HG02885 (cell line): ENCODE data around the gene ABCB8.
A peak's percentile ranks its signal among the peaks of the same experiment; 100 is the strongest.
"Not testable (repeated sequence)": the region's sequence is repeated elsewhere in the genome, so short reads cannot be mapped to it uniquely, and the experiment has no call there.

Experiments used
- ATAC-seq: cut with Tn5 transposase; IDR thresholded peaks from one replicate; pipeline ENCODE4 v1.9.1; 2021; ENCODE audit warnings: mild to moderate bottlenecking; ENCODE audit not compliant: unreplicated experiment, poor library complexity

The ABCB8 gene

DNA sequence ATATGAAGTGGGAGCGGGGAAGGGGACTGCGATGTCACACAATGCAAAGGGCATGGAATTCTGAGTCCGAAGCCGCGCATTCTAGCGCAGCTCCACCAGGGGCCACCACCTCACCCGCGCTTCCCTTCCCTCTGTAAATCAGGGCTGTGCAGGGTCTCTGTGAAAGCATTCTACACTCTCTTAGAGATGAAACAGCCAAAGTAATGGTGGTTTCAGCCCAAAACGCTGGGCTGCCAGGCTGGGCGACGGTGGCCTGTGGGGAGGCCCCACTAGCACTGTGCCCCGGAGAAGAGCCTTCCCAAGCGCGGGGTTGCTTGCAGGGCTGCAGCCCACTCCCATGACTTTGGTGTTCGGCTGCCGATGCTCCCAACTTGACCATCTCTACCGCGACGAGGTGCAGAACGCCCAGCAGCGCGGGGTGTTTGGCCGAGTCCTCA lies 15.3 kb upstream of the ABCB8 start:
- no peak for ATAC-seq

DNA sequence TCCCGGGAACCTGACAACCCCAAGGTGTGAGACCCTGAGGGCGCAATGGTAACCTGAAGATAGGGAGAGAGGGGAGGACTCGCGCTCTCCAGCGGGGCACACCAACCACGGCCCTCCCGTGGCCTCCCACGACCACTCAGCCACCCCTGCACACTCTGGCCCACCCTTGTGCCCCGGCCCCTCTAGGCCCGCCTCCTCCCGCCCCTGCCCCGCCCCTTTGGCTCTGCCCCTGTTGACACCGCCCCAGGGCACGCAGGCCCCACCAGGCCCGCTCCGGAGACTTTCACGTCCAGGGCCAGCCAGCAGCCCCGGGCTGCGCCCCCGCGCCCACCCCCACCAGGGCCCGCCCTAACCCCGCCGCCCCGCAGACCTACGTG lies 14.9 kb upstream of the ABCB8 start:
- no peak for ATAC-seq

DNA sequence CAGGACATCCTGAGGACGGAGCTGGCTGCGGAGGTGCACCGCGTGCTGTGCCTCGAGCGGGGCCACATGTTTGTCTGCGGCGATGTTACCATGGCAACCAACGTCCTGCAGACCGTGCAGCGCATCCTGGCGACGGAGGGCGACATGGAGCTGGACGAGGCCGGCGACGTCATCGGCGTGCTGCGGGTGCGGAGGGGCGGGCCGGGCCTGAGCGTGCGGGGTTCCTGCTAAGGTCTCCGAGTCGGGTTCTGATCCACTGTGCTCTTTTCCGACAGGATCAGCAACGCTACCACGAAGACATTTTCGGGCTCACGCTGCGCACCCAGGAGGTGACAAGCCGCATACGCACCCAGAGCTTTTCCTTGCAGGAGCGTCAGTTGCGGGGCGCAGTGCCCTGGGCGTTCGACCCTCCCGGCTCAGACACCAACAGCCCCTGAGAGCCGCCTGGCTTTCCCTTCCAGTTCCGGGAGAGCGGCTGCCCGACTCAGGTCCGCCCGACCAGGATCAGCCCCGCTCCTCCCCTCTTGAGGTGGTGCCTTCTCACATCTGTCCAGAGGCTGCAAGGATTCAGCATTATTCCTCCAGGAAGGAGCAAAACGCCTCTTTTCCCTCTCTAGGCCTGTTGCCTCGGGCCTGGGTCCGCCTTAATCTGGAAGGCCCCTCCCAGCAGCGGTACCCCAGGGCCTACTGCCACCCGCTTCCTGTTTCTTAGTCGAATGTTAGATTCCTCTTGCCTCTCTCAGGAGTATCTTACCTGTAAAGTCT lies 14.3 kb upstream of the ABCB8 start:
- ATAC-seq = no peak

DNA sequence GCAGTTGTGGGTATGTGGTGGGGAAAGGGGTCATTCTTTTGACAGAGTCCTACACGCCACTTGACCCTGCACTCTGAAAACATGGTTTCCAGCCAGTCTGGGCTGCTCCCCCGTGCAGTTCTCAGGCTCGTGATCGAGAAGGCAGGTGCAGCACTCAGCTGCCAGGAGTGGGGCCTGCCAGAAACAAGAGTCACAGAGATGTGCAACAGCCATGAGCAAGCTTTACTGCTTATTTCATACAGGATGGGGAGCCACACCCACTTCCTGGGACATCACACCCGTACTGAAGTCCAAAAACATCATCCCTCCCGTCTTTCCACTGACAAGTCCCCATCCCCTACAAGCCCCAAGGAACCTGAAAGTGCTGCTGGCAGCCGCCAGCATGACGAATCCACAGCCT lies 13.3 kb upstream of the ABCB8 start:
- no peak for ATAC-seq

DNA sequence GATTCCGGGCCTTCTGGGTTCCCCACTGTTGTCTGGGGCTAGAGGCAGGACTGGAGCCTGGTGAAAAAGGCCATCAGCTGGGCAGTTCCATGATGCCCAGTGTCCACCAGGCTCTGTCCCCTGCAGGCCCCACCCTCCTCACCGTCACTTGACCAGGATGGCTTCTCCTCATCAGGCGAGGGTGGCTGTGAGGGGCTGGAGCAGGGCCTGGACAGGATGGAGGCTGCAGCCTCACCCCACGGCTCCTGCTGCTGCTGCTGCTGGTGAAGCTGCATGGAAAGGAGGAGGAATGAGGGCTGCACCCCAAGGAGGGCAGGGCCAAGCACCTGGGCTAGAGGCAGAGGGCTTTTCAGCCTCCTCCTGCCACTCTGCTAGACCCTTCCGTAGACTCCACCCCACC lies 12.3 kb upstream of the ABCB8 start:
- ATAC-seq = no peak

DNA sequence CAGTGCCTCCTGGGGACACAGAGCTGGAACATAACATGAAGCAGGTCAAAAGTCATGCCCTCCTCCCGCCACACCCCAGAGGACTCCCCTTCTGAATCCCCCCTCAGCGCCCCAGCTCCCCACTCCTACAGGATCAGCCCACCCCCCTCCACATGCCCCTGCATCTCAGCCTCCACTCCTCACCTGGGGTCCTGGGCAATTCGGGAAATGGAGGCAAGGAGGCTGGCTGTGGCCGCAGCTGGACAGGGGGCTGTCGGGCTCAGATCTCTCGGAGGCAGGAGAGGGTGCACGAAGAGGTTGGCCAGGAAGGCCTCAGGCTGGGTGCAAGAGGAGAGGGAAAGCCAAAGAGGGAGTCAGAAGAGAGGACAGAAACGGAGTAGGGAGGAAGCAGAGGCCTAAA lies 11.7 kb upstream of the ABCB8 start:
- no peak for ATAC-seq

DNA sequence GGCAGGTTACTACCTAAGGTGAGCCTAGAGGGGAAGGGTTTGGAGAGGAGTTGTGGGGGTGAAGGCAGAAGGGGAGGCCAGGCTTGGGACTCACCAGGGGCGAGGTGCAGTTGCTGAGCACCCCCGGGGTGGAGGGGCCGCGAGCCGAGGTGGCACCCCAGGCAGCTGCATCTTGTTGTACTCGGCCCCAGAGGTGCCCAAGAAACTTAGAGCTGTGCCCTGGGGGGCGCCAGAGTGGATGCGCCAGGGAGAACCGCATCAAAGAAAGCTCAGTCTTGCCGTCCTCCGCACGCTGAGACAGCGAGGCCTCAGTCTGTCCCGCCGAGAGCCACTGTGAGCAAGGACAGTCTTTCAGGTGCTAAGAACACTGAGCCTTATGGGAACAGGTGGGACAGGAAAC lies 11.3 kb upstream of the ABCB8 start:
- no peak for ATAC-seq

DNA sequence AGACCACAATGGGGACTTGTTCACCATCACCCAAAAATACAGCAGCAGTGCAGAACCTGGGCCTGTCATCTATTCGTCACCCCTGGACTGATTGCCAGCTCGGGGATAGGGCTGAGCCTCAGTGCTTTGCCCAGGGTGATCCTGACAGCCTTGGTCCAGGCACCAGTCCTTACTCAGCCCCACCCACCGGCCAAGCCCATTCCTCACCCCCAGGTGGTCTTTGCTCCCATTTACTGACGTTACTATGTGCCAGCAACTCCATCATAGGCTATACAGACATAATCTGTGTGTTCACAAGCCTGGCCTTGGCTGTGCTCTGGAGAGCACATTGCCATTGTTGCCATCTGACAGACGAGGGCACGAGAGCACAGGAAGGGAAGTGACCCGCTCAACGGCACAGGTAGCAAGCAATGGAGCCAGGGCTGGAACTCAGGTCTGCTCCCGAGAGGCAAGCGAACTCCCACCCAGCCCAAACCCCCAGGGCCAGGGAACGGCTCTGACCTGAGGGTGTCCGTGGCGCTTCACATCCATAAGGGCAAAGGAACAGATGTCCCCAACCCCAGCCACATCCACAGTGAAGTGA lies 10.8 kb upstream of the ABCB8 start:
- ATAC-seq = no peak

DNA sequence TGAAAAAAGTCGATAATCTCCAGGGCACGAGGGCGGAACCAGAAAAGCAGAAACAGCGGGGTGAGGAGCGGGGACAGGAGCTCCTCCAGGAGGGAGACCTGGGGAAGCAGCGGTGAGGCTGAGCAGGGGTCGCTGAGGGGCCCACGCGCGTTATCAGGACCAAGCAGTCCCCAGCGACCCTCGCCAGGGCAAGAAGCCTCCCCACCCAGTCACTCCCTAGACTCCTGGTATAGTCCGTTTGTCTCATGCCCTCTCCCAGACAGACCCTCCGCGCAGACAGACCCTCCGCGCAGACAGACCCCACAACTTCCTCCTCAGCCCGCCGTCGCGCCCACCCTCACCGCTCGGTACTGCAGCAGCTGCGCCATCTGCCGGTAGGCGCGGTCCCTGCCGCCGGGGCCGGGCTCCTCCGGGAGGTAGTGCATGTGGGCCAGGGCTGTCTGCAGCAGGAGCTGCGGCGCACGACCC lies 10.3 kb upstream of the ABCB8 start:
- ATAC-seq = peak; percentile 68

DNA sequence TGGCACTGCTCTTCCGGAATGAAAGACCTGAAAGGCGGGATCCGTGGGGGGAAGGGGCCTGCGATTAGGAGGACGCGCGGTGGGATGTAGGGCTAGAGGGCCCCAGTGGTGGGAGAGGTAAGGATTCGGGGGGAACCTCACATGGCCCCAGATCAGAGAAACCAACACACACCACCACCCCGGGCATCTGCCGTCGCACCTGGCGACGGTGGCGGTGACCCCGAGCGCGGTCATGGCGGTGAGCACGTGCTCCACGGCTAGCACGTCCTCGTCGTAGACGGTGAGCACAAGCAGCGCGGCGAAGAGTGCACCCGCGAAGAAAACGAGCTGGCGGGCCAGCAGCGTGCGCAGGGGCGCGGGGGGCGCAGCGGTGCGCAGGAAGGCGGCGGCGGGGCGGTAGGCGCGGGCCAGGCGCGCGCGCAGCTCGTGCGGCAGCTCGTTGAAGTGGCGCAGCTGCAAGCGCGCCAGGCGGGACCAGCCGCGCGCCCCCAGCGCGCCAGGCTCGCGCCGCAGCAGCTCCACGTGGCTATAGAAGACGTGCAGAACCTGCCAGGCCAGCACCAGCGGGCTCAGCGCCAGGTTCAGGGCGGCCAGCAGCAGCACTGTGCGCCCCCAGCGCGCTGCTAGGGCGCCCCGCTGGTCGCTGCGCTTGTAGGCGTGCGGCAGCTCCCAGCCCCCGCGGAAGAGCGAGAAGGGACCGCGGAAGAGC lies 9.7 kb upstream of the ABCB8 start:
- no peak for ATAC-seq

DNA sequence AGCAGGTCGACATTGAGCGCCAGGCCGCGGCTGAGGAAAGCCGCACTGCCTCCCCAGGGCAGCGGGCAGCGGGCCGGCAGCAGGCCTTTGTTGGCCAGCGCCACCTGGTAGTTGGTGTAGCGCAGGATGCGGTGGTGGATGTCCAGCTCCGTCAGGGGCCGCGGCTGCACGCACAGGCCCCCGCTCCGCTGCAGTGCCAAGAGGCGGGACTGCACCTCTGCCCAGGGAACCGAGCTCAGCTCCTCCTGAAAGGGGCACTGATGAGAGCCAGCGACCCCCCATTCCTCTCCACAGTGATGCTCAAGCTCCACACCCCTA lies 9.2 kb upstream of the ABCB8 start:
- no peak for ATAC-seq

DNA sequence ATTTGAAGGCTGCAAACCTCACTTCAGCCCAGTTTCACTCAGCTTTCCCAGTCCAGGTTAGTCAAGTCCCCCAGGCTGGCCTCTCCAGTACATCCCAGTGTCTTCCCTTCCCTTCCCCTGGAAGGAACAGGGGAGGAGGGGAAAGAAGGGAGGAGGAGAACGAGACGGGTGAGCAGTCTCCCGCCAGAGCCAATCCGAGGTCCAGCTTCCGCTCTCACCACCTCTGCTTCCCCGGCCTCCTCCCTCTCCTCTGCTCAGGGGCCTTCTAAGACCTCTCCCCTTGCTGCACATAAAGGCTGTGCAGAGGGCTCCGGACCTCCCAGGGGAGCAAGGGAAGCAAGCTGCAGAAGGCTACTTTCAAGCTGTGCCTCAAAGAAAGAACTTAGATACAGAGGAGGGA lies 8.0 kb upstream of the ABCB8 start:
- ATAC-seq = no peak

DNA sequence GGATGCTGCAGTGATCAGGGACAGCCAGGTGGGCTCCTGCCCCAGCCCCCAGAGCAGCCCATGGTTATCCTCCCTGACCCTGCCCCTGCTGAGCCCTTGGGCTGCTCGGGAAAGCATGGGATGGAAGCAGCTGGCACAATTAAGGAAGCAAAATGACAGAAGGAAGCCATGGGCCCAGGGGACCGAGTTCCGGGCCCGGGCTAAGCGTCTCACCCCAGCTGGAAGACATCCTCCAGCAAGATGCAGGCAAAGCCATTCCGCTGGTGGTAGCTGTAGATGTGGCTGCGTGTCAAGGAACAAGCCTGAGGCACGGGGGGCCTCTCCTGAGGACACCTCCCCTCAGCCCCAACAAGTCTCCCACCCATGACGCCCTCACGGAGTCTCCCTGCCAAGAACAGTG lies 5.0 kb upstream of the ABCB8 start:
- no peak for ATAC-seq

DNA sequence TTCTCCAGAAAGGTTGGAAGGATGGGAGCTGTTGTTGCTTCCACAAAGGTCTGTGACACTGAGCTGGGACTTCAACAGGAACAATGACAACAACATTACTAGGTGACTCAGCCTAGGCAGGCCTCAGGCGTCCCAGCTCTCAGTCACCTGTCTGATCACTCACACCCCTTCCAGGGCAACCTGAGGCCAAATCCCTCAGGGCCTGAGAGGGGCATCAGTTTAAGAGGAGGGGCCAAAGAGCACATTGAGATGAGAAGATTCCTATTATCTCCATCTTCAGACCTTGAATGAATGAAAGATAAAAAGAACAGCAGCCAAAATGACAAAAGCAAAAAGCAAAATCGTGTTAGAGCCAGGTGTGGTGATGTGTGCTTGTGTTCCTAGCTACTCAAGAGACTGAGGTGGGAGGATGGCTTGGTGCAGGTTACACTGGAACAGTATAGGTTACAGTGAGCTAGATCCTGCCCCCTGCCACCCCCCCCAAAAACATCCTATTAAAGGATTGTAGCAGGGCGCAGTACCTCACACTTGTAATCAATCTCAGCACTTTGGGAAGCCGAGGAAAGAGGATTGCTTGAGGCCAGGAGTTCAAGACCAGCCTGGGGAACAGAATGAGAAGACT lies 3.7 kb upstream of the ABCB8 start, which contains the start of gene ATG9B:
TSS of gene ATG9B (minus strand) at position 60 of the 622 bp plus-strand sequence. CDS start 71 bp downstream, outside the sequence.
- no peak for ATAC-seq

DNA sequence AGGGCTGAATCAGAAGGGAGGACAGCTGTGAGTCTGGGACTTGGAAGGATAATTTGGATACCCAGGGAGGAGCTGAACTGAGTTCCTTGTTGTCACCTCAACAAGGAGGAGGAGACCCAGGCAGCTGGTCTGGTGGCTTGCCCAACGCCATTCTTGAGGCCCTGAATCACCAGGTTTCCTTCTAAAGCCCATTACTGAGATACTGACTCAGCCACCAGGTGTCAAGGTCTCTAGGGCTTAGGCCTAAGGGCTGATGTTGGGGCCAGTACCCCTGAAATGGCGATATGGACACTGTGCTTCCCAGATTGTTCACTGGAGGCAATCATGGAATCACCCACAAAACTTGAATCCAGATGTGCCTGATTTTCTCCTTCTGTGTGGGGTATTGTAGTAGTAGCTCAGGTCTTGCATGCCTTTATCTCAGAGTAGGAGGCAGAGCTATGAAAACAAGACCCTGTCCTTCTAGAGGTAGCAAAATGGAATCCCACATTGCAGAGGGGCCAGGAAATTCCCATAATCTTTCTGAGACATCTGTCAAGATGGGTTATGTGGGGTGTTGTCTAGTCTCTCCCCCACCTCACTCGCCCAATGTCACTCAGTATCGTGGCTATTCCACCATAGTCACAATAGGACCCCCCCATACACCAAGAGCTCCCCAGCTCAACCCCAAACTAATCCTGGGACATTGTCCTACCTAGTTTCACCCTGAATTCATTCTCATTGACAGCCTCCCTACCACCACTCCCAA lies 2.2 kb upstream of the ABCB8 start:
- no peak for ATAC-seq

DNA sequence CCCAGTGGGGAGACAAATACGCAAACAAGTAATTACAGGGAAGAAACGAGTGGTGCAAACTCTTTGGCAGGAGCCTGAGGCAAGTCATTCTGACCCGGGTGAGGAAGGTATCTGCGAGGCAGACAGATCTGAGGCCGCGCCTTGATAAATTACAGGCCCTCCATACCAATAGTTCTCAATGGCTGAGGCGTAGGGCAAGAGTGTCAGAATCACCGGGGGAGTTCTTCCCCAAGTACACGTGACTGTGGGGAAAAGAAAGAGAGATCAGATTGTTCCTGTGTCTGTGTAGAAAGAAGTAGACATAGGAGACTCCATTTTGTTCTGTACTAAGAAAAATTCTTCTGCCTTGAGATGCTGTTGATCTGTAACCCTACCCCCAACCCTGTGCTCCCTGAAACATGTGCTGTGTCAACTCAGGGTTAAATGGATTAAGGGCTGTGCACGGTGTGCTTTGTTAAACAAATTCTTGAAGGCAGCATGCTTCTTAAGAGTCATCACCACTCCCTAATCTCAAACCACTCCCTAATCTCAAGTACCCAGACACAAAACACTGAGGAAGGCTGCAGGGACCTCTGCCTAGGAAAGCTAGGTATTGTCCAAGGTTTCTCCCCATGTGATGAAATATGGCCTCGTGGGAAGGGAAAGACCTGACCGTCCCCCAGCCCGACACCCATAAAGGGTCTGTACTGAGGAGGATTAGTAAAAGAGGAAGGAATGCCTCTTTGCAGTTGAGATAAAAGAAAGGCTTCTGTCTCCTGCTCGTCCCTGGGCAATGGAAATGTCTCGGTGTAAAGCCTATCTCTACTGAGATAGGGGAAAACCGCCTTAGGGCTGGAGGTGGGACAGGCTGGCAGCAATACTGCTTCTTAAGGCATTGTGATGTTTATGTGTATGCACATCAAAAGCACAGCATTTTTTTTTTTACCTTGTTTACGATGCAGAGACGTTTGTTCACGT lies 1.2 kb upstream of the ABCB8 start:
- ATAC-seq = not testable (repeated sequence)

DNA sequence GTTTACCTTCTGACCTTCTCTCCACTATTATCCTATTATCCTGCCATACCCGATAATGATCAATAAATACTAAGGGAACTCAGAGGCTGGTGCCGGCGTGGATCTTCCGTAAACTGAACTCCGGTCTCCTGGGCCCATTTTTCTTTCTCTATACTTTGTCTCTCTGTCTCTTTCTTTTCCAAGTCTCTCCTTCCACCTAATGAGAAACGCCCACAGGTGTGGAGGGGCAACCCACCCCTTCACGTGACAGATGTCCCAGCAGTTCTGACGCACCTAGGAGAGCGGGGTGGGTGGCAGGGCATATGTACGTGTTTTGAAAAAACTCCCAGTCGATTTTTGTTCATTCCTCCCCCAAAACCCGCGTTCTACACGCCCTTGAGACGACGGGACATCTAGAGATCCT lies 521 bp upstream of the ABCB8 start:
- not testable (repeated sequence) for ATAC-seq

DNA sequence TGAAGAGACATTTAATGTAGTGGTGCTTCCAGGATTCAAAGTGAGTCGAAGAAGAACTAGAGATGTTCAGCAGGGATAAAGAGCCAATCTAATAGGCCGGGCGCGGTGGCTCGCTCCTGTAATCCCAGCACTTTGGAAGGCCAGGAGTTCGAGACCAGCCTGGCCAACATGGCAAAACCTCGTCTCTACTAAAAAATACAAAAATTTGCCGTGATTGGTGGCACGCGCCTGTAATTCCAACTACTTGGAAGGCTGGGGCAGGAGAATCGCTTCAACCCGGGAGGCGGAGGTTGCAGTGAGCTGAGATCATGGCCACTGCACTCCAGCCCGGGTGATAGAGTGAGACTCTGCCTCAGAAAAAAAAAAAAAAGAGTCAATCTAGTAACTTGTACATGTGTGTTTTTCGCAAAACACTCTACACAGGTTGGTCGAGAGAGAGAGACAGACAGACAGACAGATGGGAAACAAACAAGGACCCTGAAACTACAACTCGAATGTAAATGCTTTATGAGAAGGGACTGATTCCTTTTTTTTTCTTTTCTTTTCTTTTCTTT lies 775 bp downstream of the ABCB8 start:
- ATAC-seq = no peak

DNA sequence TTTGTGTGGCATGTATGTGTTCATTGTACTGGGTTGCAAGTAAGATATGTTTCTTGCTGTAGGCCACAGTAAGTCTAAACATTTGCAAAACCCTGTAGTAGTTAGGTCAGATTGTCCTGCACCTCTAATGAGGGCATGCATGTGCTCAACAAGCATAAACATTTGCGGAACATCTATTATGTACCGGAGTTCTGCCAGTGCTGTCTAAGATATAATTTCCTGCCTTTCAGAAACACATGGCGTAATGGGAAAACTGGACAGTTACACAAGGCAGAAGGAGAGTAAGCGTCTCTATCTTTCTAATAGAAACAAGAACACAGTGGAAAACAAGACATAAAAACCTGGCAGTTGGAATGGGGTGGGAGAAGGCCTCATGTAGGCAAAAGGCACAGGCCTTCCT lies 2.8 kb downstream of the ABCB8 start:
- no peak for ATAC-seq
